BLaER1 (cell line): ENCODE results near the gene IFNG-AS1.

Source experiments
- H3K27ac ChIP-seq: shearing (Covaris generic); formaldehyde crosslinking; 2 replicates; pipeline ENCODE4 v1.8.1; 2022
- H3K27me3 ChIP-seq: shearing (Covaris generic); formaldehyde crosslinking; 2 replicates; pipeline ENCODE4 v1.8.1; 2022
- H3K36me3 ChIP-seq: shearing (Covaris generic); formaldehyde crosslinking; 2 replicates; pipeline ENCODE4 v1.8.1; 2022
- H3K4me1 ChIP-seq: shearing (Covaris generic); formaldehyde crosslinking; 2 replicates; pipeline ENCODE4 v1.8.1; 2022
- H3K4me2 ChIP-seq: shearing (Covaris generic); formaldehyde crosslinking; 2 replicates; pipeline ENCODE4 v1.8.1; 2022
- H3K4me3 ChIP-seq: shearing (Covaris generic); formaldehyde crosslinking; 2 replicates; pipeline ENCODE4 v1.8.1; 2022
- H3K9ac ChIP-seq: shearing (Covaris generic); formaldehyde crosslinking; 2 replicates; pipeline ENCODE4 v1.8.1; 2022
- H3K9me3 ChIP-seq: shearing (Covaris generic); formaldehyde crosslinking; 2 replicates; pipeline ENCODE4 v1.8.1; 2022
- H4K20me1 ChIP-seq: shearing (Covaris generic); formaldehyde crosslinking; 2 replicates; pipeline ENCODE4 v1.8.1; 2022
- Cebpa-rat ChIP-seq: shearing (Covaris generic); IDR thresholded peaks from 2 replicates; pipeline ENCODE4 v1.8.1; 2022

The IFNG-AS1 gene

GRCh38 chr12:67991158-67991557, 1.9 kb downstream of the IFNG-AS1 start:
- H3K36me3 ChIP-seq = no peaks in the 10 kb centered on the region
- peaks cover 41% of the 10 kb centered on the region for H3K4me1 ChIP-seq
- peak overlapping the region; percentile 82 for H3K4me2 ChIP-seq
- H3K27me3 ChIP-seq = no peaks in the 10 kb centered on the region
- H3K9ac ChIP-seq = no peak overlapping the region
- TF ChIP-seq Cebpa-rat = no peak
- H3K9me3 ChIP-seq = peaks cover 12% of the 10 kb centered on the region
- H3K27ac ChIP-seq = no peak overlapping the region
- H4K20me1 ChIP-seq = no peaks in the 10 kb centered on the region
- no peak overlapping the region for H3K4me3 ChIP-seq

- Histone ChIP-seq H3K4me2 (no peak overlapping the region), H4K20me1 (no peaks in the 10 kb centered on the region), H3K4me1 (peaks cover 36% of the 10 kb centered on the region), H3K27me3 (no peaks in the 10 kb centered on the region), H3K4me3 (no peak overlapping the region), H3K9ac (no peak overlapping the region), H3K27ac (no peak overlapping the region), H3K9me3 (no peaks in the 10 kb centered on the region; the same call in 1 of the 2 replicates), H3K36me3 (no peaks in the 10 kb centered on the region)
- no peak for TF ChIP-seq Cebpa-rat
Measured at GRCh38 chr12:67993143-67993542, 3.9 kb downstream of the IFNG-AS1 start.

- Histone ChIP-seq H3K9ac (no peak overlapping the region), H3K4me2 (no peak overlapping the region), H3K36me3 (no peaks in the 10 kb centered on the region), H3K27me3 (no peaks in the 10 kb centered on the region), H3K9me3 (no peaks in the 10 kb centered on the region; the same call in 1 of the 2 replicates), H3K4me1 (peaks cover 27% of the 10 kb centered on the region), H3K4me3 (no peak overlapping the region), H3K27ac (no peak overlapping the region), H4K20me1 (no peaks in the 10 kb centered on the region)
- no peak for TF ChIP-seq Cebpa-rat
Measured at GRCh38 chr12:67994046-67994445, 4.8 kb downstream of the IFNG-AS1 start.

- no peaks in the 10 kb centered on the region for H4K20me1 ChIP-seq
- no peaks in the 10 kb centered on the region for H3K36me3 ChIP-seq
- no peak overlapping the region for H3K4me2 ChIP-seq
- no peaks in the 10 kb centered on the region for H3K27me3 ChIP-seq
- H3K9me3 ChIP-seq = no peaks in the 10 kb centered on the region; the same call in 1 of the 2 replicates
- no peak overlapping the region for H3K27ac ChIP-seq
- no peak for TF ChIP-seq Cebpa-rat
- H3K9ac ChIP-seq = no peak overlapping the region
- no peak overlapping the region for H3K4me3 ChIP-seq
- peaks cover 4% of the 10 kb centered on the region for H3K4me1 ChIP-seq
Measured at GRCh38 chr12:67996347-67996746, 7.1 kb downstream of the IFNG-AS1 start.

- H3K27ac ChIP-seq = no peak overlapping the region
- H3K4me2 ChIP-seq = no peak overlapping the region
- no peak overlapping the region for H3K4me3 ChIP-seq
- H3K27me3 ChIP-seq = no peaks in the 10 kb centered on the region
- H3K9ac ChIP-seq = no peak overlapping the region
- no peak for TF ChIP-seq Cebpa-rat
- H3K4me1 ChIP-seq = no peaks in the 10 kb centered on the region
- H3K9me3 ChIP-seq = peaks cover 3% of the 10 kb centered on the region; the same call in 1 of the 2 replicates
- H3K36me3 ChIP-seq = no peaks in the 10 kb centered on the region
- no peaks in the 10 kb centered on the region for H4K20me1 ChIP-seq
Measured at GRCh38 chr12:67998379-67998778, 9.1 kb downstream of the IFNG-AS1 start.

GRCh38 chr12:67999244-67999643, 10.0 kb downstream of the IFNG-AS1 start:
- Histone ChIP-seq H3K27ac (no peak overlapping the region), H3K36me3 (no peaks in the 10 kb centered on the region), H3K9me3 (peaks cover 10% of the 10 kb centered on the region), H3K27me3 (no peaks in the 10 kb centered on the region), H3K4me2 (no peak overlapping the region), H4K20me1 (no peaks in the 10 kb centered on the region), H3K4me1 (no peaks in the 10 kb centered on the region), H3K4me3 (no peak overlapping the region), H3K9ac (no peak overlapping the region)
- no peak for TF ChIP-seq Cebpa-rat

- Histone ChIP-seq H4K20me1 (no peaks in the 10 kb centered on the region), H3K4me2 (no peak overlapping the region), H3K9ac (no peak overlapping the region), H3K27me3 (no peaks in the 10 kb centered on the region), H3K4me1 (peaks cover 12% of the 10 kb centered on the region), H3K4me3 (no peak overlapping the region), H3K27ac (no peak overlapping the region), H3K36me3 (no peaks in the 10 kb centered on the region), H3K9me3 (peaks cover 20% of the 10 kb centered on the region)
- TF ChIP-seq Cebpa-rat = no peak
Measured at GRCh38 chr12:68001486-68002466, 12.5 kb downstream of the IFNG-AS1 start.

- no peak overlapping the region for H3K4me3 ChIP-seq
- no peak overlapping the region for H3K4me2 ChIP-seq
- H3K27ac ChIP-seq = no peak overlapping the region
- H4K20me1 ChIP-seq = no peaks in the 10 kb centered on the region
- H3K27me3 ChIP-seq = no peaks in the 10 kb centered on the region
- no peak for TF ChIP-seq Cebpa-rat
- no peak overlapping the region for H3K9ac ChIP-seq
- H3K36me3 ChIP-seq = no peaks in the 10 kb centered on the region
- H3K9me3 ChIP-seq = peaks cover 26% of the 10 kb centered on the region
- peaks cover 16% of the 10 kb centered on the region for H3K4me1 ChIP-seq
Measured at GRCh38 chr12:68003777-68004176, 14.5 kb downstream of the IFNG-AS1 start.

GRCh38 chr12:68007033-68007432, 17.8 kb downstream of the IFNG-AS1 start:
- no peak overlapping the region for H3K4me3 ChIP-seq
- no peaks in the 10 kb centered on the region for H3K27me3 ChIP-seq
- no peak overlapping the region for H3K9ac ChIP-seq
- H3K9me3 ChIP-seq = peaks cover 27% of the 10 kb centered on the region
- H4K20me1 ChIP-seq = no peaks in the 10 kb centered on the region
- no peak overlapping the region for H3K4me2 ChIP-seq
- no peak overlapping the region for H3K27ac ChIP-seq
- H3K36me3 ChIP-seq = no peaks in the 10 kb centered on the region
- peaks cover 49% of the 10 kb centered on the region for H3K4me1 ChIP-seq
- no peak for TF ChIP-seq Cebpa-rat

- no peaks in the 10 kb centered on the region for H3K36me3 ChIP-seq
- H3K4me2 ChIP-seq = no peak overlapping the region
- H3K4me3 ChIP-seq = no peak overlapping the region
- TF ChIP-seq Cebpa-rat = no peak
- H3K27ac ChIP-seq = no peak overlapping the region
- no peaks in the 10 kb centered on the region for H4K20me1 ChIP-seq
- H3K27me3 ChIP-seq = no peaks in the 10 kb centered on the region
- peaks cover 27% of the 10 kb centered on the region for H3K9me3 ChIP-seq
- H3K4me1 ChIP-seq = peaks cover 53% of the 10 kb centered on the region
- no peak overlapping the region for H3K9ac ChIP-seq
Measured at GRCh38 chr12:68007466-68007865, 18.2 kb downstream of the IFNG-AS1 start.
